Hepatocyte (in vitro differentiated cells): Measurements from ENCODE around the gene SLC25A4. TPM values are rescaled to one million over a fixed set of nuclear protein-coding genes. Genes with fewer than 3 reads are reported as not detected.

Experiments used
- DNase-seq: peaks from one replicate; pipeline ENCODE4 v3.0.0-alpha.2; 2016; ENCODE audit warnings: low spot score
- H2AFZ ChIP-seq: fragments of 200-600 bp; sonication (generic); 2 replicates; pipeline ENCODE4 v1.6.0; 2016; ENCODE audit warnings: antibody characterized with exemption, mild to moderate bottlenecking
- H3K27ac ChIP-seq: fragments of 200-600 bp; sonication (generic); 2 replicates; pipeline ENCODE4 v1.5.1; 2016; ENCODE audit warnings: mild to moderate bottlenecking
- H3K27me3 ChIP-seq: fragments of 200-600 bp; sonication (generic); 2 replicates; pipeline ENCODE4 v1.6.1; 2016
- H3K36me3 ChIP-seq: fragments of 200-600 bp; sonication (generic); replicated peaks from 2 replicates; pipeline ENCODE4 v1.5.1; 2016; ENCODE audit warnings: low read depth; ENCODE audit not compliant: insufficient read depth
- H3K4me1 ChIP-seq: fragments of 200-600 bp; sonication (generic); 2 replicates; pipeline ENCODE4 v1.5.1; 2016; ENCODE audit warnings: mild to moderate bottlenecking, moderate library complexity; ENCODE audit not compliant: insufficient read depth
- H3K4me2 ChIP-seq: fragments of 200-600 bp; sonication (generic); 2 replicates; pipeline ENCODE4 v1.6.0; 2016
- H3K4me3 ChIP-seq: fragments of 200-600 bp; sonication (generic); 2 replicates; pipeline ENCODE4 v1.5.1; 2016; ENCODE audit warnings: mild to moderate bottlenecking
- H3K79me2 ChIP-seq: fragments of 200-600 bp; sonication (generic); 2 replicates; pipeline ENCODE4 v1.6.0; 2017; ENCODE audit warnings: mild to moderate bottlenecking
- H3K9me2 ChIP-seq: fragments of 200-600 bp; sonication (generic); replicated peaks from 2 replicates; pipeline ENCODE4 v1.6.0; 2017; ENCODE audit warnings: mild to moderate bottlenecking; ENCODE audit not compliant: insufficient read depth
- H3K9me3 ChIP-seq: fragments of 200-600 bp; sonication (generic); 2 replicates; pipeline ENCODE4 v1.5.1; 2016; ENCODE audit warnings: low read depth, mild to moderate bottlenecking
- H4K20me1 ChIP-seq: fragments of 200-600 bp; sonication (generic); 2 replicates; pipeline ENCODE4 v1.6.0; 2016; ENCODE audit warnings: mild to moderate bottlenecking; ENCODE audit not compliant: insufficient read depth, poor library complexity, severe bottlenecking
- CTCF ChIP-seq: fragments of 200-600 bp; sonication (generic); IDR thresholded peaks from 2 replicates; pipeline ENCODE4 v1.5.1; 2016; ENCODE audit warnings: antibody characterized with exemption, mild to moderate bottlenecking; ENCODE audit not compliant: poor library complexity
- EZH2 ChIP-seq: fragments of 200-600 bp; sonication (generic); IDR thresholded peaks from 2 replicates; pipeline ENCODE4 v1.6.1; 2016; ENCODE audit warnings: antibody characterized with exemption, mild to moderate bottlenecking, borderline replicate concordance
- EZH2phosphoT487 ChIP-seq: fragments of 200-600 bp; sonication (generic); IDR thresholded peaks from one replicate; pipeline ENCODE4 v1.6.1; 2018; ENCODE audit warnings: antibody characterized with exemption, mild to moderate bottlenecking, low read depth, moderate library complexity; ENCODE audit not compliant: unreplicated experiment, severe bottlenecking
- WGBS: methylation state at CpG from one replicate; pipeline ENCODE4 v1.1.6; 2016; ENCODE audit warnings: low lambda C conversion rate; ENCODE audit errors: missing lambda C conversion rate; 5-methylcytosine and 5-hydroxymethylcytosine counted together
- polyA plus RNA-seq: library from polyadenylated mRNA; unstranded; fragments of >200 nt; fragmentation: Nextera tagmentation; extraction: Ambion mirVana; gene quantifications from 2 replicates; pipeline ENCODE4 v1.2.1, GENCODE V29; 2016
- total RNA-seq: library from RNA; depleted of rRNA; stranded (reverse); fragments of >200 nt; gene quantifications from 2 replicates; pipeline ENCODE4 v1.2.3, GENCODE V29; 2014

SLC25A4 gene
- total and polyA plus RNA-seq, 2 experiments from 2014 or later, result 26.6 to 92.7 TPM

DNA sequence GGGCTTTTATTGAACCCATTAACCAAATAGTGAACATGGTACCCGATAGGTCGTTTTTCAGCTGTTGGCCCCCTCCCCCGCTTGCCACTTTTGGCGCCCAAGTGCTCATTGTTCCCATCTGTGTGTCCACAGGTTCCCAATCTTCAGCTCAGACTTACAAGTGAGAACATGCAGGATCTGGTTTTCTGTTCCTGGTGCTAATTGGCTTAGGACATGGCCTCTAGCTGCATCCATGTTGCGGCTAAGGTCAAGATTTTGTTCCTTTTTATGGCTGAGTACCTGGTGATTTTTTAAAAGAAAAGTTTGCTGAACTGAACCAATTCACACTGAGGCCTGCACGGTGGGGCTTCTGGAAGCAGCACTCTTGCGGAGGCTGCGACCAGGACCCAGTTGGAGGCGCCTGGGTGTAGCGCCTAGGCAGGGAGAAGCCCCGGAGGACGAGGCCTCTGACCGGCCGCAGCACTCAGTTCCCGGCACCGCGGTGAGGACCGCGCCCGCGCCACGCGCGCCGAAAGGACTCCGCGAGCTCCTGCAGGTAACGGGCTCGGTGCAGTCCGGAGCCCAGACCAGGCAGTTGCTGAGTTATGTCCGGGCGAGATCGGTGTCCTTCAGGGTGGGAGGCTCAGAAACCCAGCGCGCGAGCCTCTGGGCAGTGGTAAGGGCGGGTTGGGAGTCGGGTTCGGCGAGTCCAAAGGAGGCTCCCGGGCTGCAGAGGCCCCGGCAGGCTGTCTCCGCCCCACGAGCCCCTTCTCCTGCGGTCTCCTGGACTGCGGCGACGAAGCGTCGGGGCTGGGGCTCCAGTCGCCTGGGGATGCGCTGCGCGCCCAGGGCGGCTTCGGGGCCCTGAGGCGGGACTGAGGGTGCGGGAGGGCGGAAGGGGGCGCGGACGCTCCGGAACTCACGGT is 15.8 kb upstream of the SLC25A4 start:
- TF ChIP-seq EZH2, result no peak
- no peak for TF ChIP-seq CTCF
- no peak for TF ChIP-seq EZH2phosphoT487
- Histone ChIP-seq H2AFZ (peak overlapping the region; percentile 94), H3K9me2 (no peaks in the 10 kb centered on the region), H3K4me2 (peak overlapping the region; percentile 100), H3K27me3 (peaks cover 19% of the 10 kb centered on the region), H3K79me2 (no peaks in the 10 kb centered on the region), H3K27ac (no peak overlapping the region), H3K36me3 (no peaks in the 10 kb centered on the region), H4K20me1 (no peaks in the 10 kb centered on the region), H3K9me3 (no peaks in the 10 kb centered on the region), H3K4me3 (peak overlapping the region; percentile 75), H3K4me1 (peaks cover 9% of the 10 kb centered on the region)
- WGBS, result 8% methylated on average over 63 of the region's 64 CpGs
- peak; percentile 28 for DNase-seq

- Histone ChIP-seq H3K27me3 (peaks cover 19% of the 10 kb centered on the region), H3K4me3 (peak overlapping the region; percentile 75), H2AFZ (peak overlapping the region; percentile 94), H3K36me3 (no peaks in the 10 kb centered on the region), H3K9me2 (no peaks in the 10 kb centered on the region), H3K4me2 (peak overlapping the region; percentile 100), H3K79me2 (no peaks in the 10 kb centered on the region), H4K20me1 (no peaks in the 10 kb centered on the region), H3K9me3 (no peaks in the 10 kb centered on the region), H3K27ac (no peak overlapping the region), H3K4me1 (peaks cover 9% of the 10 kb centered on the region)
- TF ChIP-seq EZH2phosphoT487 (no peak), EZH2 (no peak), CTCF (no peak)
- WGBS, result 3% methylated on average over 64 of the region's 74 CpGs
- DNase-seq, result peak; percentile 26
Observed at GRCh38 chr4:185128272-185129119, 14.6 kb upstream of the SLC25A4 start.

DNA sequence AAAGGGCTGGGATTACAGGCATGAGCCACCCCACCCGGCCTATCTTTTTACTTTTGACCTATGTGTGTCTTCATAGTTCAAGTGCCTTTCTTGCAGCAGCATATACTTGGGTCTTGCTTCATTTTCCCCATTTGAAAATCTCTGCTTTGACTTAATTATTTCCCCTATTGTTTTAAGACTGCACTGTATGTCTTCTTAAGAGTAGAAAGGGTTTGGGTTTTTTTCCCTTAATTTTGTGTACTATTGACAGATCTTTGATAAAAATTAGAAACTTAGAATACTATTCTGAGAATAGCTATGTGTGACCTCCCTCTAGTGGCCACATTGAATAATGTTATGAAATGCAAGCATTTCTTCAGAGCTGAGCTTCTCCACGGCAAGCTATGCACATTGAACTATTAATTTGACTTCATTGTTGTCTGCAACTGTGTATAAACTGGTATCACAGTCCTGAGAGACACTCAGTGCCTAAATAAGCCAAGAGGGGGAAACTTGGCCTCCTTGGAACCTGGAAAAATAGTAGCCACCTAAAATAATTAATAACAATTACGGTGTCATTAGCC is 8.7 kb upstream of the SLC25A4 start:
- Histone ChIP-seq H3K79me2 (no peaks in the 10 kb centered on the region), H3K27me3 (no peaks in the 10 kb centered on the region), H3K9me2 (no peaks in the 10 kb centered on the region), H2AFZ (no peak overlapping the region), H3K4me2 (no peak overlapping the region), H3K4me3 (no peak overlapping the region), H3K4me1 (no peaks in the 10 kb centered on the region), H3K9me3 (no peaks in the 10 kb centered on the region), H3K36me3 (no peaks in the 10 kb centered on the region), H4K20me1 (no peaks in the 10 kb centered on the region), H3K27ac (no peak overlapping the region)
- peak; percentile 69 for DNase-seq
- TF ChIP-seq CTCF (peak; percentile 84), EZH2 (no peak)
- 35% methylated on average over 3 of the region's 3 CpGs for WGBS
